ENCODE results near the gene DLG2.

The DLG2 gene

GRCh38 chr11:84675396-84676025 is 951.6 kb downstream of the DLG2 start:
- Mint-ChIP-seq H3K4me1 (ENCODE audit: low read depth) (no peaks in the 10 kb centered on the region), H3K27me3 (ENCODE audit: low read depth) (no peaks in the 10 kb centered on the region), H3K4me3 (no peak overlapping the region), H3K36me3 (ENCODE audit: low read depth) (no peaks in the 10 kb centered on the region), H3K27ac (no peak overlapping the region), H3K9me3 (peaks cover 6% of the 10 kb centered on the region)
- DNase-seq (ENCODE audit: low spot score), result no peak

- Mint-ChIP-seq H3K9me3 (peaks cover 14% of the 10 kb centered on the region), H3K27me3 (ENCODE audit: low read depth) (no peaks in the 10 kb centered on the region), H3K27ac (no peak overlapping the region), H3K36me3 (ENCODE audit: low read depth) (no peaks in the 10 kb centered on the region), H3K4me3 (no peak overlapping the region), H3K4me1 (ENCODE audit: low read depth) (no peaks in the 10 kb centered on the region)
- no peak for DNase-seq (ENCODE audit: low spot score)
Measured at GRCh38 chr11:84673753-84674152, 953.4 kb downstream of the DLG2 start.

GRCh38 chr11:84671325-84671999 is 955.7 kb downstream of the DLG2 start:
- Mint-ChIP-seq H3K27ac (no peak overlapping the region), H3K27me3 (ENCODE audit: low read depth) (no peaks in the 10 kb centered on the region), H3K36me3 (ENCODE audit: low read depth) (no peaks in the 10 kb centered on the region), H3K4me1 (ENCODE audit: low read depth) (no peaks in the 10 kb centered on the region), H3K4me3 (no peak overlapping the region), H3K9me3 (peaks cover 16% of the 10 kb centered on the region)
- DNase-seq (ENCODE audit: low spot score), result no peak

GRCh38 chr11:84663731-84664130 is 963.4 kb downstream of the DLG2 start:
- Mint-ChIP-seq H3K4me3 (no peak overlapping the region), H3K36me3 (ENCODE audit: low read depth) (no peaks in the 10 kb centered on the region), H3K27me3 (ENCODE audit: low read depth) (no peaks in the 10 kb centered on the region), H3K4me1 (ENCODE audit: low read depth) (no peaks in the 10 kb centered on the region), H3K27ac (no peak overlapping the region), H3K9me3 (peaks cover 18% of the 10 kb centered on the region)
- DNase-seq (ENCODE audit: low spot score), result no peak

GRCh38 chr11:84660257-84660977 is 966.7 kb downstream of the DLG2 start:
- no peak for DNase-seq (ENCODE audit: low spot score)
- H3K9me3 Mint-ChIP-seq, result peaks cover 31% of the 10 kb centered on the region
- no peak overlapping the region for H3K27ac Mint-ChIP-seq
- no peaks in the 10 kb centered on the region for H3K36me3 Mint-ChIP-seq (ENCODE audit: low read depth)
- H3K4me3 Mint-ChIP-seq, result no peak overlapping the region
- H3K4me1 Mint-ChIP-seq (ENCODE audit: low read depth), result no peaks in the 10 kb centered on the region
- no peaks in the 10 kb centered on the region for H3K27me3 Mint-ChIP-seq (ENCODE audit: low read depth)

GRCh38 chr11:84655712-84656111 is 971.4 kb downstream of the DLG2 start:
- no peak for DNase-seq (ENCODE audit: low spot score)
- Mint-ChIP-seq H3K9me3 (peaks cover 26% of the 10 kb centered on the region), H3K36me3 (ENCODE audit: low read depth) (no peaks in the 10 kb centered on the region), H3K4me1 (ENCODE audit: low read depth) (no peaks in the 10 kb centered on the region), H3K27ac (no peak overlapping the region), H3K4me3 (no peak overlapping the region), H3K27me3 (ENCODE audit: low read depth) (no peaks in the 10 kb centered on the region)

GRCh38 chr11:84648471-84648870 is 978.7 kb downstream of the DLG2 start:
- no peak overlapping the region for H3K4me3 Mint-ChIP-seq
- no peak for DNase-seq (ENCODE audit: low spot score)

GRCh38 chr11:84645988-84646694 is 981.0 kb downstream of the DLG2 start:
- Mint-ChIP-seq H3K36me3 (ENCODE audit: low read depth) (no peaks in the 10 kb centered on the region), H3K27ac (no peak overlapping the region), H3K27me3 (ENCODE audit: low read depth) (no peaks in the 10 kb centered on the region), H3K4me3 (no peak overlapping the region), H3K4me1 (ENCODE audit: low read depth) (no peaks in the 10 kb centered on the region), H3K9me3 (peaks cover 3% of the 10 kb centered on the region)
- DNase-seq (ENCODE audit: low spot score), result no peak

More at GRCh38 chr11:84648471-84648870, 978.7 kb downstream of the DLG2 start:
- no peaks in the 10 kb centered on the region for H3K36me3 Mint-ChIP-seq (ENCODE audit: low read depth)
- no peaks in the 10 kb centered on the region for H3K4me1 Mint-ChIP-seq (ENCODE audit: low read depth)
- no peaks in the 10 kb centered on the region for H3K27me3 Mint-ChIP-seq (ENCODE audit: low read depth)
- H3K27ac Mint-ChIP-seq, result no peak overlapping the region
- H3K9me3 Mint-ChIP-seq, result peaks cover 4% of the 10 kb centered on the region

GRCh38 chr11:84642500-84642899 is 984.6 kb downstream of the DLG2 start:
- H3K4me3 Mint-ChIP-seq, result no peak overlapping the region
- no peaks in the 10 kb centered on the region for H3K4me1 Mint-ChIP-seq (ENCODE audit: low read depth)
- H3K27me3 Mint-ChIP-seq (ENCODE audit: low read depth), result no peaks in the 10 kb centered on the region
- no peak overlapping the region for H3K27ac Mint-ChIP-seq
- no peaks in the 10 kb centered on the region for H3K9me3 Mint-ChIP-seq
- no peak for DNase-seq (ENCODE audit: low spot score)
- no peaks in the 10 kb centered on the region for H3K36me3 Mint-ChIP-seq (ENCODE audit: low read depth)

GRCh38 chr11:84634309-84634708 is 992.8 kb downstream of the DLG2 start:
- Mint-ChIP-seq H3K36me3 (ENCODE audit: low read depth) (no peaks in the 10 kb centered on the region), H3K9me3 (peaks cover 4% of the 10 kb centered on the region), H3K27ac (no peak overlapping the region), H3K4me1 (ENCODE audit: low read depth) (no peaks in the 10 kb centered on the region), H3K27me3 (ENCODE audit: low read depth) (no peaks in the 10 kb centered on the region), H3K4me3 (no peak overlapping the region)
- no peak for DNase-seq (ENCODE audit: low spot score)

- Mint-ChIP-seq H3K36me3 (ENCODE audit: low read depth) (no peaks in the 10 kb centered on the region), H3K9me3 (peaks cover 4% of the 10 kb centered on the region), H3K4me3 (no peak overlapping the region), H3K27ac (no peak overlapping the region), H3K4me1 (ENCODE audit: low read depth) (no peaks in the 10 kb centered on the region), H3K27me3 (ENCODE audit: low read depth) (no peaks in the 10 kb centered on the region)
- DNase-seq (ENCODE audit: low spot score), result no peak
Measured at GRCh38 chr11:84628871-84629620, 998.1 kb downstream of the DLG2 start.

- no peak overlapping the region for H3K4me3 Mint-ChIP-seq
- no peaks in the 10 kb centered on the region for H3K9me3 Mint-ChIP-seq
- H3K36me3 Mint-ChIP-seq (ENCODE audit: low read depth), result no peaks in the 10 kb centered on the region
- H3K27me3 Mint-ChIP-seq (ENCODE audit: low read depth), result no peaks in the 10 kb centered on the region
- DNase-seq (ENCODE audit: low spot score), result no peak
- H3K27ac Mint-ChIP-seq, result no peak overlapping the region
- H3K4me1 Mint-ChIP-seq (ENCODE audit: low read depth), result no peaks in the 10 kb centered on the region
Measured at GRCh38 chr11:84626256-84626655, 1000.9 kb downstream of the DLG2 start.

- Mint-ChIP-seq H3K9me3 (no peaks in the 10 kb centered on the region), H3K4me3 (no peak overlapping the region), H3K36me3 (ENCODE audit: low read depth) (no peaks in the 10 kb centered on the region), H3K4me1 (ENCODE audit: low read depth) (no peaks in the 10 kb centered on the region), H3K27ac (no peak overlapping the region), H3K27me3 (ENCODE audit: low read depth) (no peaks in the 10 kb centered on the region)
- no peak for DNase-seq (ENCODE audit: low spot score)
Measured at GRCh38 chr11:84612645-84613044, 1014.5 kb downstream of the DLG2 start.

Data from T-helper 2 cell treated with Interferon-gamma antibody and Interleukin-4, amounts not matched to agents 5 μg/mL and 100 μg/mL, for 36 hours (primary cell).